ENCODE data around the gene TEKT1. TPM values are rescaled to one million over a fixed set of nuclear protein-coding genes. Genes with fewer than 3 reads are reported as not detected.
"Not testable (repeated sequence)": the region's sequence is repeated elsewhere in the genome, so short reads cannot be mapped to it uniquely, and the experiment has no call there.

Gene TEKT1
- total RNA-seq, 2 experiments from 2014 or later = not detected

- H3K4me1 Mint-ChIP-seq = peaks cover 5% of the 10 kb centered on the region
- no peaks in the 10 kb centered on the region for H3K9me3 Mint-ChIP-seq
- DNase-seq = no peak
- no peaks in the 10 kb centered on the region for H3K36me3 Mint-ChIP-seq
- peaks cover 17% of the 10 kb centered on the region for H3K27me3 Mint-ChIP-seq
- no peak overlapping the region for H3K27ac Mint-ChIP-seq
- H3K4me3 Mint-ChIP-seq = no peak overlapping the region
Observed at GRCh38 chr17:6796017-6796886, 35.3 kb downstream of the TEKT1 start.

GRCh38 chr17:6793748-6794493 is 37.6 kb downstream of the TEKT1 start:
- Mint-ChIP-seq H3K4me3 (no peak overlapping the region), H3K27me3 (peaks cover 31% of the 10 kb centered on the region), H3K27ac (no peak overlapping the region), H3K4me1 (peaks cover 5% of the 10 kb centered on the region), H3K36me3 (no peaks in the 10 kb centered on the region), H3K9me3 (no peaks in the 10 kb centered on the region)
- DNase-seq = no peak

- no peak for DNase-seq
- Mint-ChIP-seq H3K27ac (no peak overlapping the region), H3K4me3 (no peak overlapping the region), H3K9me3 (no peaks in the 10 kb centered on the region), H3K27me3 (peaks cover 73% of the 10 kb centered on the region), H3K4me1 (peaks cover 5% of the 10 kb centered on the region), H3K36me3 (no peaks in the 10 kb centered on the region)
Observed at GRCh38 chr17:6789146-6789545, 42.4 kb downstream of the TEKT1 start.

- Mint-ChIP-seq H3K4me3 (no peak overlapping the region), H3K27me3 (peaks cover 75% of the 10 kb centered on the region), H3K36me3 (no peaks in the 10 kb centered on the region), H3K27ac (no peak overlapping the region), H3K9me3 (peaks cover 9% of the 10 kb centered on the region), H3K4me1 (no peaks in the 10 kb centered on the region)
- DNase-seq = no peak
Observed at GRCh38 chr17:6787081-6787693, 44.3 kb downstream of the TEKT1 start.

- no peaks in the 10 kb centered on the region for H3K4me1 Mint-ChIP-seq
- peaks cover 78% of the 10 kb centered on the region for H3K27me3 Mint-ChIP-seq
- peaks cover 1% of the 10 kb centered on the region for H3K36me3 Mint-ChIP-seq
- H3K9me3 Mint-ChIP-seq = peaks cover 11% of the 10 kb centered on the region
- H3K4me3 Mint-ChIP-seq = no peak overlapping the region
- no peak overlapping the region for H3K27ac Mint-ChIP-seq
- DNase-seq = no peak
Observed at GRCh38 chr17:6786618-6787017, 44.9 kb downstream of the TEKT1 start.

- H3K9me3 Mint-ChIP-seq = peaks cover 11% of the 10 kb centered on the region
- H3K27ac Mint-ChIP-seq = no peak overlapping the region
- DNase-seq = no peak
- peaks cover 4% of the 10 kb centered on the region for H3K4me1 Mint-ChIP-seq
- peaks cover 89% of the 10 kb centered on the region for H3K27me3 Mint-ChIP-seq
- H3K36me3 Mint-ChIP-seq = peaks cover 3% of the 10 kb centered on the region
- H3K4me3 Mint-ChIP-seq = no peak overlapping the region
Observed at GRCh38 chr17:6782244-6782643, 49.3 kb downstream of the TEKT1 start.

- Mint-ChIP-seq H3K27me3 (peaks cover 87% of the 10 kb centered on the region), H3K36me3 (peaks cover 7% of the 10 kb centered on the region), H3K27ac (no peak overlapping the region)
Observed at GRCh38 chr17:6780886-6781285, 50.6 kb downstream of the TEKT1 start.

GRCh38 chr17:6780001-6780400 is 51.5 kb downstream of the TEKT1 start:
- no peak for DNase-seq
- Mint-ChIP-seq H3K4me3 (no peak overlapping the region), H3K27me3 (peaks cover 90% of the 10 kb centered on the region), H3K4me1 (peaks cover 4% of the 10 kb centered on the region), H3K9me3 (peaks cover 17% of the 10 kb centered on the region), H3K27ac (no peak overlapping the region), H3K36me3 (peaks cover 10% of the 10 kb centered on the region)

More at GRCh38 chr17:6780886-6781285, 50.6 kb downstream of the TEKT1 start:
- DNase-seq = peak; percentile 19
- H3K4me3 Mint-ChIP-seq = no peak overlapping the region
- H3K9me3 Mint-ChIP-seq = peaks cover 15% of the 10 kb centered on the region
- peaks cover 4% of the 10 kb centered on the region for H3K4me1 Mint-ChIP-seq

GRCh38 chr17:6779411-6779810 is 52.1 kb downstream of the TEKT1 start:
- H3K4me1 Mint-ChIP-seq = peaks cover 4% of the 10 kb centered on the region
- H3K4me3 Mint-ChIP-seq = no peak overlapping the region
- H3K27ac Mint-ChIP-seq = no peak overlapping the region
- DNase-seq = no peak
- H3K9me3 Mint-ChIP-seq = peaks cover 22% of the 10 kb centered on the region
- H3K36me3 Mint-ChIP-seq = peaks cover 14% of the 10 kb centered on the region
- peaks cover 93% of the 10 kb centered on the region for H3K27me3 Mint-ChIP-seq

- H3K36me3 Mint-ChIP-seq = peaks cover 46% of the 10 kb centered on the region
- DNase-seq = no peak
- H3K27me3 Mint-ChIP-seq = peaks cover 65% of the 10 kb centered on the region
- H3K9me3 Mint-ChIP-seq = peaks cover 28% of the 10 kb centered on the region
- H3K4me3 Mint-ChIP-seq = no peak within 1 kb of the TSS
- H3K27ac Mint-ChIP-seq = no peak within 1 kb of the TSS
- peaks cover 2% of the 10 kb centered on the region for H3K4me1 Mint-ChIP-seq
Observed at GRCh38 chr17:6775871-6776405, 55.6 kb downstream of the TEKT1 start, which contains the start of gene FBXO39. Gene FBXO39, plus strand, starts transcription at chr17:6776215. Its CDS starts 3,654 bp downstream, at chr17:6779869.

GRCh38 chr17:6774906-6775305 is 56.6 kb downstream of the TEKT1 start:
- not testable (repeated sequence) for H3K4me3 Mint-ChIP-seq, DNase-seq, H3K4me1 Mint-ChIP-seq, H3K27ac Mint-ChIP-seq
- peaks cover 29% of the 10 kb centered on the region for H3K9me3 Mint-ChIP-seq
- H3K27me3 Mint-ChIP-seq = peaks cover 56% of the 10 kb centered on the region
- H3K36me3 Mint-ChIP-seq = peaks cover 57% of the 10 kb centered on the region

- peaks cover 82% of the 10 kb centered on the region for H3K36me3 Mint-ChIP-seq
- H3K9me3 Mint-ChIP-seq = peaks cover 49% of the 10 kb centered on the region
- H3K27me3 Mint-ChIP-seq = peaks cover 27% of the 10 kb centered on the region
- no peak overlapping the region for H3K4me3 Mint-ChIP-seq
- H3K27ac Mint-ChIP-seq = no peak overlapping the region
- H3K4me1 Mint-ChIP-seq = no peaks in the 10 kb centered on the region
- DNase-seq = no peak
Observed at GRCh38 chr17:6772016-6772415, 59.5 kb downstream of the TEKT1 start.

GRCh38 chr17:6768447-6768846 is 63.1 kb downstream of the TEKT1 start:
- Mint-ChIP-seq H3K4me1 (no peaks in the 10 kb centered on the region), H3K4me3 (no peak overlapping the region), H3K27me3 (no peaks in the 10 kb centered on the region), H3K27ac (no peak overlapping the region), H3K9me3 (peaks cover 43% of the 10 kb centered on the region), H3K36me3 (peaks cover 93% of the 10 kb centered on the region)
- DNase-seq = no peak

GRCh38 chr17:6761779-6762178 is 69.8 kb downstream of the TEKT1 start:
- Mint-ChIP-seq H3K9me3 (peaks cover 14% of the 10 kb centered on the region), H3K4me3 (no peak overlapping the region), H3K36me3 (peaks cover 66% of the 10 kb centered on the region), H3K27ac (no peak overlapping the region), H3K4me1 (peaks cover 13% of the 10 kb centered on the region), H3K27me3 (no peaks in the 10 kb centered on the region)
- no peak for DNase-seq

- H3K4me3 Mint-ChIP-seq = peak overlapping the region; percentile 49
- peaks cover 38% of the 10 kb centered on the region for H3K4me1 Mint-ChIP-seq
- H3K36me3 Mint-ChIP-seq = peaks cover 33% of the 10 kb centered on the region
- no peak for DNase-seq
- peak overlapping the region; percentile 36 for H3K27ac Mint-ChIP-seq
- H3K27me3 Mint-ChIP-seq = no peaks in the 10 kb centered on the region
- H3K9me3 Mint-ChIP-seq = no peaks in the 10 kb centered on the region
Observed at GRCh38 chr17:6757747-6758146, 73.8 kb downstream of the TEKT1 start.
